Measurements from ENCODE around the gene IDH3A. TPM values are rescaled to one million over a fixed set of nuclear protein-coding genes. Genes with fewer than 3 reads are reported as not detected.

Gene IDH3A
- total RNA-seq, 6 experiments from 2014 or later: 22.0 to 46.5 (median 34.6) TPM

DNA sequence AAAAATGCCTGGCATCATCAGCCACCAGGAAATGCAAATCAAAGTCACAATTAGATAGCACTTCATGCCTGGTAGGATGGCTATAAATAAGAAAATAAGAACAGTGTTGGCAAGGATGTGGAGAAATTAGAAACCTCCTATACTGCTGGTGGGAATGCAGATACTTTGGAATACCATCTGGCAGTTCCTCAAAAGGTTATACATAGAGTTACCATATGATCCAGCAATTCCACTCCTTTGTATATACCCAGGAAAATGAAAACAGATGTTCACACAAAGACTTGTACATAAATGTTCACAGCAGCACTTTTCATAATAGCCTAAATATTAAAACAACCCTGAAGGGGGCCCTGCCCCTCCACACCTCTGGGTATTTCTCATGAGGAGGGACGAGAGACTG is 71.6 kb downstream of the IDH3A start:
- Histone ChIP-seq H3K4me3 (no peak overlapping the region), H3K36me3 (no peaks in the 10 kb centered on the region), H3K4me1 (peaks cover 0 to 14% (median 6%) of the 10 kb centered on the region in 4 donors), H3K27ac (no peak overlapping the region), H3K27me3 (no peaks in the 10 kb centered on the region), H3K9me3 (no peaks in the 10 kb centered on the region)
- intact Hi-C loops (cut with DNase I): no loop called here
- DNase-seq (no peak), ATAC-seq (no peak)
- WGBS (ENCODE audit: insufficient coverage, low coverage, low lambda C conversion rate, missing lambda C conversion rate): 67% methylated on average over 1 of the region's 1 CpG
- no peak for TF ChIP-seq POLR2A (IDR thresholded peaks at IDR 0.05)
- TF ChIP-seq, protein P1, sequence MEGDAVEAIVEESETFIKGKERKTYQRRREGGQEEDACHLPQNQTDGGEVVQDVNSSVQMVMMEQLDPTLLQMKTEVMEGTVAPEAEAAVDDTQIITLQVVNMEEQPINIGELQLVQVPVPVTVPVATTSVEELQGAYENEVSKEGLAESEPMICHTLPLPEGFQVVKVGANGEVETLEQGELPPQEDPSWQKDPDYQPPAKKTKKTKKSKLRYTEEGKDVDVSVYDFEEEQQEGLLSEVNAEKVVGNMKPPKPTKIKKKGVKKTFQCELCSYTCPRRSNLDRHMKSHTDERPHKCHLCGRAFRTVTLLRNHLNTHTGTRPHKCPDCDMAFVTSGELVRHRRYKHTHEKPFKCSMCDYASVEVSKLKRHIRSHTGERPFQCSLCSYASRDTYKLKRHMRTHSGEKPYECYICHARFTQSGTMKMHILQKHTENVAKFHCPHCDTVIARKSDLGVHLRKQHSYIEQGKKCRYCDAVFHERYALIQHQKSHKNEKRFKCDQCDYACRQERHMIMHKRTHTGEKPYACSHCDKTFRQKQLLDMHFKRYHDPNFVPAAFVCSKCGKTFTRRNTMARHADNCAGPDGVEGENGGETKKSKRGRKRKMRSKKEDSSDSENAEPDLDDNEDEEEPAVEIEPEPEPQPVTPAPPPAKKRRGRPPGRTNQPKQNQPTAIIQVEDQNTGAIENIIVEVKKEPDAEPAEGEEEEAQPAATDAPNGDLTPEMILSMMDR (IDR thresholded peaks at IDR 0.05): no peak

Other genes with a start within 250 kb of the IDH3A start
- gene TBC1D2B, start 71.7 kb upstream of the IDH3A start, total RNA-seq: 10 to 100 TPM; 23.7 to 81.4 (median 29.6) TPM
- not detected for gene SH2D7, start 56.8 kb upstream of the IDH3A start, total RNA-seq
- 1 to 10 TPM in 2 of 6 experiments, under 1 TPM in 3, not detected in 1; 0.22 to 1.3 (median 0.74) TPM for gene CIB2, start 17.9 kb upstream of the IDH3A start, total RNA-seq
- not detected for gene ACSBG1, start 85.2 kb downstream of the IDH3A start, total RNA-seq
- 1 to 10 TPM in 4 of 6 experiments, under 1 TPM in 2; 0.73 to 3.4 (median 1.9) TPM for gene DNAJA4, start 115.2 kb downstream of the IDH3A start, total RNA-seq
- 10 to 100 TPM; 21.7 to 30.3 (median 23.0) TPM for gene SKIC8, start 150.2 kb downstream of the IDH3A start, total RNA-seq
- not detected for gene CRABP1, start 191.0 kb downstream of the IDH3A start, total RNA-seq

Data from right lobe of liver (tissue), 6 donors.